ENCODE measurements around the gene ISOC2.
"Not testable (repeated sequence)": the region's sequence is repeated elsewhere in the genome, so short reads cannot be mapped to it uniquely, and the experiment has no call there.

ISOC2 gene

DNA sequence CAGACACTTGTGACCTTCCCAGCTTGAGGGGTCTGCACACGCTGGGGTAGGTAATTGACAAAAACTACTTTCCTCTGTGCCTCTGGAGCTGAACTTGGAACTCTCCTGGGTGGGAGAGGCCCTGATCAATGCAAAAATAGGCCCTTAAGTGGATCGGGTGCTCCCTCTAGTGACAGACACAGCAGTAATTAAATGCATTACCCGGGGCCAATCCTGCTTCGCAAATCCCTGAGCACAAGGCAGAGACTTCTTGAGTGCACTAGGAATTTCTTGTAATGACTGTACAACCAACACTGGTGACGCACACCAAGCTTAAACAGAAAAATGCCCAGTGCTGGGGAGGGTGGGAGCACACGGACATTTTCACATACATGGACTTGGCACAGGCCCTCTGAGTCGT lies 43.3 kb downstream of the ISOC2 start:
- no peak for DNase-seq (ENCODE audit: extremely low read depth in 1 of 2, low read depth in 1 of 2)

GRCh38 chr19:55410168-55410567 lies 51.3 kb downstream of the ISOC2 start:
- DNase-seq (ENCODE audit: extremely low read depth in 1 of 2, low read depth in 1 of 2): no peak

GRCh38 chr19:55409179-55409578 lies 52.3 kb downstream of the ISOC2 start:
- DNase-seq (ENCODE audit: extremely low read depth in 1 of 2, low read depth in 1 of 2): not testable (repeated sequence)

DNA sequence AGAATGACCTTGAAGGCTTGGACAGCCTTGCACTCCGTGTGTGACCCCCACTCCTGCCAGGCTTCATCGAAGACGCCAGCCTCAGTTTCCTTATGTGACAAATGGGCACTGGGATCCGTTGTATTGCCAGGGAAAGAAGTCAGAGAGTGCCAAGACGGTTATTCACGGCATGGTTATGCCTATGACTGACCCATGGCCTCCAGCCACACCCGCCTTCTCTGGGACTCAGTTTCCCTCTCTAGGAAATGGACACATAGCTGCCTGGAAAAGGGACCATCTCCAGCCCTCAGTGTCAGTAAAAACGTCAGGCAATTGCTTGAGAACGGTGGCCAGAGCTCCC lies 52.9 kb downstream of the ISOC2 start:
- DNase-seq (ENCODE audit: extremely low read depth in 1 of 2, low read depth in 1 of 2): no peak

DNA sequence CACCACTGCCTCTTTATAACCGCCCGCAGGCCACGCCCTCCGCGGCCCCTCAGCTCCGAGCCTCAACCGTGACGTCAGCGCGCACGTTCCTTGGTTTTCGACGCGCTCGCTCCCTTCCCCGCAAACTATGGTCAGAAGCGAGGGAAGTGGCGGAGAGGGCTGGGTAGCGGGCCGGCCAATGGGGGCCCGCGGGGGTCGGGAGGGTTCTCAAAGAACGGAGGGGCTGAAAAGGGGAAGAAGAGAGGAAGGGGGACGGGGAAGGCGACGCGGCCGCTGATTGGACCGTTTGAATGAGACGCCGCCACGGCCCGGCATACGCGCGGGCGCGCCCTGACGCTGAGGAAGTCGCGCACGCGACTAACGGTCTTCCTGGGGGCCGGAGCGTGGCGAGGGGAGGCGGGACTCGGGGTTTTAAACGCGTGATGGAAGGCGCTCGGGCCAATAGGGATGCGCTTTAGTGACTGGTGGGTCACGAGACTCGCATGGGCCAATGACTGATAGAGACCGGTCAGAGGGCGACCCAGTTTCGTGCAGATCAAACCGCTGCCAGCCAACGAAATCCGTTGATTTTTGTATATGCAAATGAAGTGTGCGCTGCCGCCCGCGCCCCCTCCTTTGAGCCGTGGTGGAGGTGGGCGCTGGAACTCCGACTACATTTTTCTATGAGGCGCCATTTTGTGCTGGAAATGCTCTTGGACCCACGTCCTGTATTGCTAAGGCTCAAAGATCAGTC lies 53.5 kb downstream of the ISOC2 start:
- DNase-seq (ENCODE audit: extremely low read depth in 1 of 2, low read depth in 1 of 2): peak; percentile 92 to 93

- DNase-seq (ENCODE audit: extremely low read depth in 1 of 2, low read depth in 1 of 2): not testable (repeated sequence)
These were observed 54.0 kb downstream of the ISOC2 start, which contains the start of gene UBE2S for GRCh38 chr19:55407550-55407799. Gene UBE2S (minus strand): TSS chr19:55407788. CDS start chr19:55407589, 199 bp downstream.

DNA sequence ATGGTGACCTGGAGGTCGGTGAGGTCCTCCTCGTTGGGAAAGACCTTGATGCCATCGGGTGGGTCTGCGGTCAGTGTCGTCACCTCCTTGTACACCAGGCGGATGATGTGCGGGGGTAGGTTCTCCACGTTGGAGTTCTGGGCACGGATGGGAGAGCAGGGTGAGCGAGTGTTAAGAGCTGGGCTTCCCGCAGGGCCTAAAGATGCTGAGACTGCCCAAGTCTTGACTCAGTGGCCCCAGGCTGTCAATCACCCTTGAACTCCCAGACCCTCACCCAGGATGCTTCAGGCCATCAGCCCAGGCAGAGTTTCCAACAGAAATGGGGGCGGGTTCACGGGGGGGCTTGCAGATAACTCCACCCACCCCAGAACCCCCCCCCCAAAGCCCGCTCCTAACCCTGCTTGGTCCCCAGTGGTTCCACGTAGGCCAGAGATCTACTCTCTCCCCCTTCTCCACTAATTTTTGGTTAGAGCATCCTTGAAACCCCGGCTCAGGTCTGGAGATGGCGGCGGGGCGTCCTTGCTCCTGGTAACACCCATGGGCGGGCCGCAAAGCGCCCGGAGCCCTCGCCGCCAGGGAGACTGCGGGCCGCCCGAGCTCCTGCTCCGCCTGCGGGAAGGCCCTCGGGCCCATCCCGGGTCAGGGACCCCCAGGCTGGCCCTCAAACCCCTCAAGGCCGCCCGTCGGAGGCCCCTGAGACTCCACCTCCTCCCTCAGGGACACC lies 54.5 kb downstream of the ISOC2 start:
- DNase-seq (ENCODE audit: extremely low read depth in 1 of 2, low read depth in 1 of 2): peak in 1 of 2 donors; percentile 27

GRCh38 chr19:55406091-55406825 lies 55.2 kb downstream of the ISOC2 start:
- no peak for DNase-seq (ENCODE audit: extremely low read depth in 1 of 2, low read depth in 1 of 2)

GRCh38 chr19:55405638-55406037 lies 55.8 kb downstream of the ISOC2 start:
- DNase-seq (ENCODE audit: extremely low read depth in 1 of 2, low read depth in 1 of 2): no peak

Measured in activated CD8-positive, alpha-beta memory T cell treated with anti-CD3 and anti-CD28 coated beads for 1 hour (primary cell).